ENCODE data around the gene LYPD6B. TPM values are rescaled to one million over a fixed set of nuclear protein-coding genes. Genes with fewer than 3 reads are reported as not detected.

The LYPD6B gene
- total RNA-seq, 4 donors from 2014 or later: 70.2 to 96.6 (median 74.2) TPM

- WGBS, 2 donors: 47 to 57% methylated on average over 2 of the region's 2 CpGs
- intact Hi-C loops (cut with DNase I; ENCODE audit: low total_unique reads): no loop called here
- no peak overlapping the region for H3K4me3 ChIP-seq (ENCODE audit: low read depth, poor library complexity, severe bottlenecking)
- no peak for DNase-seq (ENCODE audit: low spot score in 2 of 2)
- no peak for TF ChIP-seq CTCF (IDR thresholded peaks at IDR 0.05)
Measured at GRCh38 chr2:149028891-149029290, 9.6 kb upstream of the LYPD6B start.

DNA sequence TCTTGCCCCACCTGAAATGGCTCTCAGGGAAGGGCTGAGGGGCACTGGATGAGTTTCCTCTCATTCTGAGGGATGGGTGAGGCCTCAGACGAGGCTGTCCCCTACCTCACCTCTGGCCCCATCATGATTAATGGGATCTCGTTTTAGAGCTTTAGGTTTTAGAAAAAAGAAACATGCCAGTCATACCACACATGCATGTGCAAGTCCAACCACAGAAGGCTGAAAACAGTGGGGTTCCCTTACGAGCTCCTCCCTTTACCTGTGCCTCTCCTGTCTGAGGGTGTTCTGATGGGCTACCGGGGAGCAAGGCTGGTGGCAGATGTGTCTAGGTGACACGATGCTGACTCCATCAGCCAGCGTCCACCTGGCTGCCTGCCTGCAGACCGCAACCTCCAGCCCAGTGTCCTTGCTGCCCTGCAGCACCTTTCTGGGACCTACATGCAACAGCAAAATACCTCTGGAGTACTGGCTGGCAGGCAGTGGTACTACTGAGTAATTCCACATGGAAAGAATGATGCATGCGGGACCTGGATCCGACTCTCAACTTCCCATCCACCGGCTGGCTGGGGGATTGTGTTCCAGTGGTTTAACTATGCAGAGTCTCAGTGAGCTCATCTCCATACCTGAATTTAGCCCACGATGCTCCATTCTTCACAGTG, 9.1 kb upstream of the LYPD6B start:
- TF ChIP-seq CTCF (IDR thresholded peaks at IDR 0.05) (no peak), POLR2A (IDR thresholded peaks at IDR 0.05) (no peak)
- intact Hi-C loops (cut with DNase I; ENCODE audit: low total_unique reads): no loop called here
- 45 to 53% methylated on average over 10 to 11 of the region's 11 CpGs for WGBS, 2 donors
- H3K4me3 ChIP-seq (ENCODE audit: low read depth, poor library complexity, severe bottlenecking): no peak overlapping the region
- DNase-seq (ENCODE audit: low spot score in 2 of 2): peak in 1 of 2 donors; percentile 78

DNA sequence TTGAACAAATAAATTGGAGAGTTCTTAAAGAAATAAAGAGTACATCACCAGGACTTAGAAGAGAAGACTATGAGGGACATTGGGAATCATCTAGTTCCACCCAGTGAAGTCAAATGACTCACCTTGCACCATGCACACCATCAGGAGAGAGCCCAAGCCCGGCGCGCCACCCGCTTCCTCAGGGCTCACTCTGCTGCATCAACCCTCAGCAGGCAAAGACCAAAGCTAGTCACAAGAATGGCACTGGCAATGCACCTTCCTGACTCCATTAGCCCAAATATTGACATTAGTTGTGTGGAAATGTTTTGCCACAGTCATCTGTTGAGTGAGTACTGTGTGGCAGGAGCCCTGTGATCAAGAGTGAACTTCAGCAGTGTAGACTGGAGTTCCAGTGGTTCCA, 7.1 kb upstream of the LYPD6B start:
- intact Hi-C loops (cut with DNase I; ENCODE audit: low total_unique reads): no loop called here
- no peak overlapping the region for H3K4me3 ChIP-seq (ENCODE audit: low read depth, poor library complexity, severe bottlenecking)
- WGBS, 2 donors: 93 to 99% methylated on average over 4 of the region's 4 CpGs
- TF ChIP-seq POLR2A (IDR thresholded peaks at IDR 0.05) (no peak), CTCF (IDR thresholded peaks at IDR 0.05) (no peak)
- DNase-seq (ENCODE audit: low spot score in 2 of 2): peak in 1 of 2 donors; percentile 50

GRCh38 chr2:149033716-149034115, 4.8 kb upstream of the LYPD6B start:
- WGBS, 2 donors: 83 to 84% methylated on average over 8 of the region's 8 CpGs
- DNase-seq (ENCODE audit: low spot score in 2 of 2): peak in 1 of 2 donors; percentile 67
- no peak overlapping the region for H3K4me3 ChIP-seq (ENCODE audit: low read depth, poor library complexity, severe bottlenecking)
- intact Hi-C loops (cut with DNase I; ENCODE audit: low total_unique reads): no loop called here
- TF ChIP-seq POLR2A (IDR thresholded peaks at IDR 0.05): no peak
- no peak for TF ChIP-seq CTCF (IDR thresholded peaks at IDR 0.05)

- intact Hi-C loops (cut with DNase I; ENCODE audit: low total_unique reads): no loop called here
- WGBS, 2 donors: 73 to 78% methylated on average over 6 of the region's 6 CpGs
- TF ChIP-seq POLR2A (IDR thresholded peaks at IDR 0.05) (no peak), CTCF (IDR thresholded peaks at IDR 0.05) (no peak)
- H3K4me3 ChIP-seq (ENCODE audit: low read depth, poor library complexity, severe bottlenecking): no peak overlapping the region
- DNase-seq (ENCODE audit: low spot score in 2 of 2): peak in 1 of 2 donors; percentile 46
Measured at GRCh38 chr2:149034406-149034805, 4.1 kb upstream of the LYPD6B start.

Data from lower leg skin (tissue), 4 donors.